T-helper 1 cell treated with Interleukin-12 subunit alpha and Interleukin-12 subunit beta and Interleukin-4 antibody, amounts not matched to agents 30 μg/mL and 1 μg/mL, for 36 hours (primary cell): ENCODE data around the gene AUTS2.

ENCODE experiments used
- H3K27ac Mint-ChIP-seq: one replicate; pipeline ENCODE4 v1.8.0; 2021; ENCODE audit warnings: mild to moderate bottlenecking, mixed read lengths
- H3K27me3 Mint-ChIP-seq: one replicate; pipeline ENCODE4 v1.8.0; 2021; ENCODE audit warnings: low read depth, mixed read lengths
- H3K36me3 Mint-ChIP-seq: one replicate; pipeline ENCODE4 v1.8.0; 2021; ENCODE audit warnings: low read depth, mixed read lengths
- H3K4me1 Mint-ChIP-seq: one replicate; pipeline ENCODE4 v1.8.0; 2021; ENCODE audit warnings: low read depth, mixed read lengths
- H3K4me3 Mint-ChIP-seq: one replicate; pipeline ENCODE4 v1.8.0; 2021; ENCODE audit warnings: mild to moderate bottlenecking, moderate library complexity, mixed read lengths
- H3K9me3 Mint-ChIP-seq: one replicate; pipeline ENCODE4 v1.8.0; 2021; ENCODE audit warnings: mixed read lengths

Gene AUTS2

DNA sequence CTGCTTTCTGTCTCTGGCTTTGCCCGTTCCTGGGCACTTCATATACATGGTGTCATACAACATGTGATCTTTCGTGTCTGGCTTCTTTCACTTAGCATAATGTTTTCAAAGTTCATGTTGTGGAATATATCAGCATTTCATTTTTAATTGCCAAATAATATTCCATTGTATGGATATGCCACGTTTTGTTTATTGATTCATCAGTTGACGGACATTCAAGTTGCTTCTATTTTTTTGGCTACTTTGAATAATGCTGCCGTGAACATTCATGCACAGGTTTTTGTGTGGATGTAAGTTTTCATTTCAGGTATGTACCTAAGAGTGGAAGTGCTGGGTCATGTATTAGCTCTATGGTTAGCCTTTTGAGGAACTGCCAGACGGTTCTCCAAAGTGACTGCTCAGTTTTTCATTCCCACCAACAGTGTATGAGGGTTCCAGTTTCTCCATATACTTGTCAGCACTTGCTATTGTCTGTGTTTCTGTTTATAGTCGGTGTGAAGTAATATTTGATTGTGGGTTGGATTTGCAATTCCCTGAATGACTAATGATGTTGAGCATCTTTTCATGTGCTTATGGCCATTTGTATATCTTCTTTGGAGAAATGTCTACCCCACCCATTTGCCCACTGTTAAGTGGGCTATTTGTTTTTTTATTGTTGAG is 1132.3 kb downstream of the AUTS2 start:
- no peaks in the 10 kb centered on the region for H3K27me3 Mint-ChIP-seq
- H3K9me3 Mint-ChIP-seq: no peaks in the 10 kb centered on the region
- no peak overlapping the region for H3K27ac Mint-ChIP-seq
- no peaks in the 10 kb centered on the region for H3K36me3 Mint-ChIP-seq
- no peak overlapping the region for H3K4me3 Mint-ChIP-seq
- H3K4me1 Mint-ChIP-seq: no peaks in the 10 kb centered on the region

DNA sequence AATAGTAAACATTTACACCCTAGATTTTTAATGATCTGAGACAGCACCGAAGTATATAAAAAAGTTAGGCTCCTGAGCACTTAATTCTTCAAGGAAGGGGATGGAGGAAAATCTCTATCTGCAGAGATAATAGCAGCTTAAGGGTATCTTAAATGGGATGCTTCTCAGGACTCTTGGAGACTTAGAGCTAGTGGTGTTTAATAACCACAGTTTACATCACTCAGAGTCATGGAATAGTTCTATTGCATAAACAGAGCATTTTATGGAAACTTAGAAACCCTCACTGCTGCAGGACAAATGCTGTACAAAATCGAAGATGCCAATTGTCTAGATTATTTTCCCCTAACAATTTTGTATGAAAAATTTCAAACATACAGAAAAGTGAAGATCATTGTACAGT is 1134.8 kb downstream of the AUTS2 start:
- Mint-ChIP-seq H3K27ac (no peak overlapping the region), H3K9me3 (no peaks in the 10 kb centered on the region), H3K4me1 (no peaks in the 10 kb centered on the region), H3K4me3 (no peak overlapping the region), H3K36me3 (no peaks in the 10 kb centered on the region), H3K27me3 (no peaks in the 10 kb centered on the region)

DNA sequence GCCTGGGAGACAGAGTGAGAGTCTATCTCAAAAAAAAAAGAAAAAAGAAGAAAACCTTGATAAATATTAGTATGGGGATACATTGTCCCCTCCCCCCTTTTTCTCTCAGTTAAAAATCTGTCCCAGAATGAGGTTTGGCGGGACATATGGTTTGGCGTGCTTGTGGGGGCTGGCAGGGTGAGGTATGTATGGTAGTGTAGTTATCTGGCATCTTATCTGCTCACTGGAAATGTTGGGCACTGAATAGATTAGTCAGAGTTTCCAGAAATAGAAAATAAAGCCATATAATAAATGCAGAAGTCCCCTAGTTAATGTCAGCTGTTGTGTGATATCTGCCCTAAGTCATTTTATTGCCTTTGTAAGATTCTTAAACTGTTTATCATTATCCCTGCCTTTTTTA is 1136.1 kb downstream of the AUTS2 start:
- no peak overlapping the region for H3K27ac Mint-ChIP-seq
- H3K9me3 Mint-ChIP-seq: no peaks in the 10 kb centered on the region
- no peaks in the 10 kb centered on the region for H3K27me3 Mint-ChIP-seq
- no peaks in the 10 kb centered on the region for H3K36me3 Mint-ChIP-seq
- H3K4me1 Mint-ChIP-seq: no peaks in the 10 kb centered on the region
- no peak overlapping the region for H3K4me3 Mint-ChIP-seq

DNA sequence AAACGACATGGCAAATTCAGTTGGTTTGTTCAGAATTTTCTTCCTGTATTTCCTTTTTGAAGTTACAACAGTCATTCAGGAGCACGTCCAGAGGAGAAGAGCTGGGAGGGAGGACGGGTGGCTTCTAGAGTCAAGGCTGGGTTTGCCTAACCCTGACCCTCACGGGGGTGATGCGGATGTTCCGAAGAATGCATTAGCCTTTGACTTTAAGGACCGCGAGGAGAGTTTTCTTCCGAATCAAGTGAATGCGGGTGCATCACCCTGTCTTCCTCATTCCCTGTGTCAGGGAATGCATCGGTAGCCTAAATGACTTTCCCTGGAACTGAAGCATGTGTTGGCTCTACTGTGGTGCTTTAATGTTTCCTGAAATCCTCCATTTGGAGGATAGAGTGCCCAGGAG is 1137.0 kb downstream of the AUTS2 start:
- H3K4me3 Mint-ChIP-seq: no peak overlapping the region
- no peaks in the 10 kb centered on the region for H3K4me1 Mint-ChIP-seq
- H3K27ac Mint-ChIP-seq: no peak overlapping the region
- no peaks in the 10 kb centered on the region for H3K9me3 Mint-ChIP-seq
- H3K27me3 Mint-ChIP-seq: no peaks in the 10 kb centered on the region
- no peaks in the 10 kb centered on the region for H3K36me3 Mint-ChIP-seq

DNA sequence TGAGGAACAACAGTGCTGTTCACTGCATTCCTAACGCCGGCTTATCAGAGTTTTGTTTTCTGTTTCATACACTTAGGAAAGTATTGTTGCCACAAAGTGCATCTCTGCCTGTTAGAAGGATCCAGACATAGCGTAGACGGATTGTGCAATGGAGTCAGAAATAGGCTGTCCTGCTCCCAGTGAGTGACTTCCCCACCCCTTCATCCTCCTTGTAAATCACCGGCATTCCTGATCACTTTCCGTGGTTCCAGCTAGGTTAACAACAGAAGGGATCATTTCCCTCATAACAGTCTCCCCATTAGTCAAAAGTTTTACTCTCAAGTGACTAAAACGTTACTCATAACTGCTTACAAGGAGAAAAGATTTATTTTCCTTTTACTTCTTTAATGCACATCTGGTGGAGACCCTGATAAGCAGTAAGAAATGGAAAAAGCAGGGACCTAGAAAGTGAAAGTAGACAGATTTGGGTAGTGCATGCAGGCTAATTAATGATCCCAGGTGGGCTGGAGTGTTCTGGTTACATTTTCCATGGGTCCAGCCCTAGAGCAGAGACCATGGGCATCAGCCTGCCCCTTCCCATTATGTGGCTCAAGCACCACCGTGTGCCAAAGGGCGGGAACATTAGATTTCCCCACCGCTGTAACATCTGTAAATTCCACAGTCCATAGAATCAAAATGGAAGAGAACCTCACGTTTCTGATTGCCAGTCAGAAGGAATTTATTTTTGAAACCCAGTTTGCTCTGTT is 1138.6 kb downstream of the AUTS2 start:
- Mint-ChIP-seq H3K4me1 (no peaks in the 10 kb centered on the region), H3K27me3 (no peaks in the 10 kb centered on the region), H3K9me3 (no peaks in the 10 kb centered on the region), H3K27ac (no peak overlapping the region), H3K4me3 (no peak overlapping the region), H3K36me3 (no peaks in the 10 kb centered on the region)

DNA sequence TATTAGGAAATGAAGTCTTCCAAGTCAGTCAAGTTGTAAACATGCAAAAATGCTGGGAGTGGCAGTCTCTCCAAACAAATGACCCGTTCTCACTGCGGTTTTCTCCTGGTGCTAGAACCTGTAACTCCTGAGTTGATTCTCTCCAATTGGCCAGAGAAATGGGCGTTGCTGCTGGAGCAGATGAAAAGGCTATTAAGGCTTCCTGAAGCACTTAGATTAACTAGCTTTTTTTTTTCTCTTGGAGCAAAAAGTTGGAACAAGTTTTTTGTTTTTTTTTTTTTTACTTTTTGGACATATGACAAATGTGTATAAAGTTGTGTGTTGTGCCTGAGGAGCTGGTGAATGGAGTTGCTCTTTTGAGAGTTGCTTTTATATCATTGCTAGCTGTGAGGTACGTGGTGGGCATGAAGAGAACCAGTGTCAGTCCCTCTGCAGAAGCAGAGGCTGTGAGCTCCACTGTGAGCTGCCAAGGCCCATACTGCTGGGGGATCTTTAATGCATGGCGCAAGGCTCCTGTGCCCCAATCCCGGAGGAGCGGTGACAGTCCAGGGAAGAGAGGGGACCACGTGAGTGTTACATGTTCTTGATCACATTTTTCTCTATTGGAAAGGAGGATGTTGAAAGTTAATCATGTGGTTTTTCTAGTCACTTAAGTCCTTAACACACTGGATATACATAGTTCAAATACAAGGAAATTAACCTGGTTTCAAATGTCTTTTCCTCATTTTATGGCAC is 1140.0 kb downstream of the AUTS2 start:
- no peak overlapping the region for H3K4me3 Mint-ChIP-seq
- no peaks in the 10 kb centered on the region for H3K4me1 Mint-ChIP-seq
- H3K9me3 Mint-ChIP-seq: no peaks in the 10 kb centered on the region
- no peaks in the 10 kb centered on the region for H3K36me3 Mint-ChIP-seq
- no peaks in the 10 kb centered on the region for H3K27me3 Mint-ChIP-seq
- no peak overlapping the region for H3K27ac Mint-ChIP-seq

DNA sequence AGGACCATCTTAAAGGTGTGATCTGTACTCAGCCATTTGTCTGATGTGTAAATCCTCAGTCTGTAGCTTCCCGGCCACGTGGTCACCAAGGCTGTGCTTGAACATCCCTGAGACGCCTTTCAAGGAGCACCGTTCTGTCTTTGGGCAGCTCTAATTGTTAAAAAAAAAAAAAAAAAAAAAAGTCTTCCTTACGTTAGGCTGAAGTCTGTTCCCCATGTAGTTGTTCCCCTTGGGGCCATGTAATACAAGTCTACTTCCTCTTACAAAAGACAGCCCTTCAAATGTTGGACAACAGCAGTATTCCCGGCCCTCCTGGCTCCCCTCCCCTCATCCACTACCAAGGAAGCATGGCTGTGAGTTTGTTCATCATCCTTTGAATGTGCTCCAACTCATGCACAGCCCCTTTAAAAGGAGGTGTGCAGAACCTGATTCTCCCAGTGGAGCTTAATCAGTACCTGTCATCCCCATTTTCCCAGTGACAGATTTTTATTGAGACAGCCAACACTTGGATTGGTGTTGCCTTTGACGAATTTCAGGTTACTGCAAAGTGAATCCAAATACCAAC is 1141.5 kb downstream of the AUTS2 start:
- no peaks in the 10 kb centered on the region for H3K9me3 Mint-ChIP-seq
- no peaks in the 10 kb centered on the region for H3K36me3 Mint-ChIP-seq
- H3K27ac Mint-ChIP-seq: no peak overlapping the region
- no peaks in the 10 kb centered on the region for H3K27me3 Mint-ChIP-seq
- H3K4me3 Mint-ChIP-seq: no peak overlapping the region
- H3K4me1 Mint-ChIP-seq: no peaks in the 10 kb centered on the region

DNA sequence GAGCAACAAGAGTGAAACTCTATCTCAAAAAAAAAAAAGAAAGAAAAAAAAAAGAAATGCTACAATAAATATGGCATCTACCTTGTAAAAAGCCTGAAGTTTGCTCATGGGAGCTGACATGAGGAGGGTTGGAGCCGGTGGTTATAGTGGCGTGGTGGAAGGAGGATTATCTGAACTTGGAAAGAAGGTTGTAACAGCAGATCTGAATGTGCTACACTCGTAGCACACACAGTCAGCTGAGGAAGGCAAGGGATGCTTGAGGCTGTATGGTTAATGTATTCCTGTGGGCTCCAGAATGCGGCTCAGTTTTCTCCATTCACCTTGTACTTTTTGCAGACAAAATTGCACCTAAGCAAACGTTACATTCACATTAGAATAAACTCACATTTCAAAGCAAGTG is 1143.4 kb downstream of the AUTS2 start:
- H3K9me3 Mint-ChIP-seq: no peaks in the 10 kb centered on the region
- no peaks in the 10 kb centered on the region for H3K36me3 Mint-ChIP-seq
- H3K4me1 Mint-ChIP-seq: no peaks in the 10 kb centered on the region
- H3K27me3 Mint-ChIP-seq: no peaks in the 10 kb centered on the region
- H3K4me3 Mint-ChIP-seq: no peak overlapping the region
- H3K27ac Mint-ChIP-seq: no peak overlapping the region

DNA sequence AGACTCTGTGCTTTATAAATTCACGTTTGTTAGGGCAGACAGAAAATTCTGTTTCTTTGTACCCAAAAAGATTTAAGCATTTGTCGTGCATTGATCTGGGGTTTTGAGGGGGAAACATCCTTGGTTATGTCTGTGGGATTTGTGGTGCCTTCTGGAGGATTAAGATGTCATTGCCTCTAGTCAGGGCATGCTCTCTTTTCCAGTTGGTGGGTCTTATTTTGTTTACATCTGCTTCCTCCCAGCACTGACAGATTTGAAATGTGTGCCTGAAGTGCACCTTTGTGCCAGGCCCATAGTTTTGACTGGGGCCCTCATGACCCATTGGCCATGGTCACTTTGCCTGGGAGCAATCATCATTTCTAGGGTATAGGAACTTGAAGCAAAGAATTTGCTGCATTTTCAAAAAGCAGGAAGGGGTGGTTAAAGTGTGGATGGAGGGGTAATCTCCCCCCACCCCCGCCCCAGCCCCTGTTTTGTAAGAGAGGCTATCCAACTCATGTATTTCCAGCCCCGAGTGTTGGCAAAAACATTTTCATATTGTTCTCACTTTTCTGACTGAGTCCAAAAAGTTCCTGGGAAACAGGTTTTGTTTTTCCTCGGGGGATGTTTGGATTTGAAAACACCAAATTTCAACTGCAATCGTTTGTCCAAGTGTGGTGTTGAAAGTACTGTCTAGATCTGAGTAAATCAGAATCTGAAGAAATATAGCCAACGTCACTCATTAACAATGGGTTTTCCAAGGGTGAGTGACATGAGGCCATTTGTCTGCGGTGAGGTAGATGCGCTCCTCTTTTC is 1145.5 kb downstream of the AUTS2 start:
- no peaks in the 10 kb centered on the region for H3K27me3 Mint-ChIP-seq
- H3K9me3 Mint-ChIP-seq: no peaks in the 10 kb centered on the region
- H3K4me1 Mint-ChIP-seq: no peaks in the 10 kb centered on the region
- no peak overlapping the region for H3K27ac Mint-ChIP-seq
- no peak overlapping the region for H3K4me3 Mint-ChIP-seq
- H3K36me3 Mint-ChIP-seq: no peaks in the 10 kb centered on the region

DNA sequence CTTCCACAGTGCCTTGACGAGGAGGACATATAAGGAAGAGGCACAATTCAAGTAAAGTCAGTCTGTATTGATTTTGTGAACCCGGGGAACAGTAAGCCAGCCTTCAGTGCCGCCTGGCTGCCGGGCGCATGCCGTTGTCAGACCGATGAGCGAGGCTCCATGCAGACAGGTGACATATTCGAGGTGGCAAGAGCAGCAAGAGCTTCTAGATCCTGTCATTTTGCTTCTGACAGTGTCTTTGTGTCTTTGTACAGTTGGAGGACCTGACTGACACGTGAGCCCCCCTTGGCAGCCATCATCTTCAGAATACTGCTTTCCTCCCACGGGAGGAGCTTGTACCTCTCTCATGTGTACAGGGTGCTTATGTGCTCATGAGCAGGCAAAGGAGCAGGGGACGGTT is 1146.2 kb downstream of the AUTS2 start:
- H3K27me3 Mint-ChIP-seq: no peaks in the 10 kb centered on the region
- H3K9me3 Mint-ChIP-seq: no peaks in the 10 kb centered on the region
- no peak overlapping the region for H3K4me3 Mint-ChIP-seq
- H3K27ac Mint-ChIP-seq: no peak overlapping the region
- H3K4me1 Mint-ChIP-seq: no peaks in the 10 kb centered on the region
- H3K36me3 Mint-ChIP-seq: no peaks in the 10 kb centered on the region

DNA sequence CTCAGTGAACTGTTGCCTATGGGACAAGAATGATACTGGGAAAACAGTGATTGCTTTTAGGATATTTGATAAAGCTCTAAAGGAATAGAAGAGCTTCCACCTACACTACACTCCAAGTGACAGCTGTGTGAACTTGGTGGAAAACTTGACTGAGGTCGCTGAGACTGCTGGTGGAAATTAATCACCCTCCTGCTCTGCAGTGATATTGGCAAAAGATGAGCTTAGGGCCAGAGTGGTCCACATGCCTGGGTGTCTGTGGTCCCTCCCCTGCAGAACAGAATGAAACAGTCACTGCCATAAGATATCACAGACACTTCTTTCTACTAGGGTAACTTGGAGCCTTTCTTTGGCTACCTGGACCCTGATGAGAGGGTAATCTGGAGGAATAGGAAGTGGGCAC is 1151.6 kb downstream of the AUTS2 start:
- H3K27ac Mint-ChIP-seq: no peak overlapping the region
- no peaks in the 10 kb centered on the region for H3K36me3 Mint-ChIP-seq
- H3K27me3 Mint-ChIP-seq: no peaks in the 10 kb centered on the region
- no peak overlapping the region for H3K4me3 Mint-ChIP-seq
- no peaks in the 10 kb centered on the region for H3K4me1 Mint-ChIP-seq
- no peaks in the 10 kb centered on the region for H3K9me3 Mint-ChIP-seq

DNA sequence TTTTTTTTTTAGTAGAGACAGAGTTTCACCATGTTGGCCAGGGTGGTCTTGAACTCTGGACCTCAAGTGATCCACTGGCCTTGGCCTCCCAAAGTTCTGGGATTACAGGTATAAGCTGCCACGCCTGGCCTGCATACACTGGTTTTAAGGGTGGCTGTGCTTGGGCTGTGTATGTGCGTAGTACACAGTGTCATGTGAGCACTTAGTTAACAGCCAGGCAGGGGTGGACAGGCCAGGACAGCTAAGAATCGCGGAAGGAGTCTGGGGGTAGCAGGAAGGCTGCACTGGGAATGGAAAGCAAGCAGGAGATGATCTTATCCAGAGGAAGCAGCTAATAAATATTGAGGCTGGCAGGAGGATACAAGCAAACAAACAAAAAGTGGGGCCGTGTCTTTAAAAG is 1153.6 kb downstream of the AUTS2 start:
- H3K36me3 Mint-ChIP-seq: no peaks in the 10 kb centered on the region
- H3K4me3 Mint-ChIP-seq: no peak overlapping the region
- no peak overlapping the region for H3K27ac Mint-ChIP-seq
- no peaks in the 10 kb centered on the region for H3K9me3 Mint-ChIP-seq
- no peaks in the 10 kb centered on the region for H3K27me3 Mint-ChIP-seq
- no peaks in the 10 kb centered on the region for H3K4me1 Mint-ChIP-seq

DNA sequence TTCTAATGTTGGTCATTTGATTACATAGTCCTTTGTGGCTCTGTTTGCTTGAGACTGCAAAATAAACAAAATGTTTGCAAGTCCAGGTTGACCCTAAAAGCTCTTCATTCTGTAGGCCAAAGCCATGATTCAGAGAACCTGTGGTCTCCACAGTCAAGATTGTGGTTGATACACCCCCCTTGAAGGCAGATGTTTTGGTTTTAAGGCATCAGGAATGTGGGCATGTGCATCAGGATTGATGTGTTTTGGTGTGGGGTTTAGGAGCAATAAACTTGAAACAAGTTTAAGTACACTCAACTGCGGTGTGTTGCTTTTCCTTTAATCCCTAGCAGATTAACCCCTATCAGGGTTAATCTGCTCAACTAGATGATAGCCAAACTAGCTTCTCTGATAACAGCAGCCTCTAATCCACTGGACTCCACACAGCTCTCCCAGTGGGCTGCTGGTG is 1154.5 kb downstream of the AUTS2 start:
- Mint-ChIP-seq H3K27me3 (no peaks in the 10 kb centered on the region), H3K4me3 (no peak overlapping the region), H3K27ac (no peak overlapping the region), H3K36me3 (no peaks in the 10 kb centered on the region), H3K4me1 (no peaks in the 10 kb centered on the region), H3K9me3 (no peaks in the 10 kb centered on the region)

DNA sequence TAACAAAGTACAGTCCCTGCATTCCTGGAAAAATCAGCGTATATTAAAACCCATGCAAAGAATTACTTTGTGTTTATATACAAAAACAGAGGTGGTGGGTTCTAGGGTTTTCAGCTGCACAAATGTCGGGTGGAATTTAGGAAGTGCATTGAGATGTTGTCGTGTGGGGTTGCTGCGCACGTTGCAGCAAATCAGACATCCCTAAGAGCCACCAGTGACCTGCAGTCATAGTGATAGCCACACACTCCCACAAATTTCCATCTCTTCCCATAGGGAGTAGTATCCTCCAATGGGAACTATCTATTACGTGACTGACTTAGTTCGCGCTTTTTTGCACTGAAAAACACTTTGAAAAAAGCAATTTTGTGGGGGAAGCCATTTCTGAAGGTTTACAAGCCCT is 1158.5 kb downstream of the AUTS2 start:
- H3K4me3 Mint-ChIP-seq: no peak overlapping the region
- H3K27me3 Mint-ChIP-seq: no peaks in the 10 kb centered on the region
- peaks cover 4% of the 10 kb centered on the region for H3K9me3 Mint-ChIP-seq
- H3K36me3 Mint-ChIP-seq: no peaks in the 10 kb centered on the region
- H3K27ac Mint-ChIP-seq: no peak overlapping the region
- H3K4me1 Mint-ChIP-seq: peaks cover under 1% of the 10 kb centered on the region
